Measurements from ENCODE around the gene F2RL3.

GRCh38 chr19:16882146-16882545, 6.7 kb upstream of the F2RL3 start:
- TF ChIP-seq CTCF (conservative IDR thresholded peaks at IDR 0.05), result no peak
- TF ChIP-seq ZFX (IDR thresholded peaks at IDR 0.05), result no peak

All from C4-2B (cell line).